Pancreas (tissue), 10 donors: ENCODE data around the gene LHX1. TPM values are rescaled to one million over a fixed set of nuclear protein-coding genes. Genes with fewer than 3 reads are reported as not detected.

ENCODE experiments used
- ATAC-seq, 4 donors: fragments of 200-7000 bp; cut with Tn5 transposase; one replicate each; pipeline versions ENCODE4 v1.8.0 to v1.9.1; 2020; ENCODE audit warnings: mild to moderate bottlenecking in 4 of 4, moderate library complexity in 4 of 4
- DNase-seq, 6 donors: peaks; one replicate each; pipeline ENCODE4 v3.0.0-alpha.2; 2020
- FAIRE-seq: peaks from 2 replicates; lab custom pipeline; 2012; peaks lifted over from hg19 to GRCh38; lab: Jason Lieb, UNC
- H3K27ac ChIP-seq, 4 donors: fragments of 200-600 bp; sonication (generic); 1 replicate in 3 of 4; 2 replicates in 1 of 4; pipeline versions ENCODE4 v1.5.0 to v1.8.0; 2020
- H3K27me3 ChIP-seq, 4 donors: fragments of 200-600 bp; one replicate each; pipeline ENCODE4 v1.8.0; 2021
- H3K36me3 ChIP-seq, 3 donors: fragments of 200-600 bp; sonication (generic) in 1 of 3; one replicate each; pipeline versions ENCODE4 v1.5.0 to v1.8.0; 2020 to 2021
- H3K4me1 ChIP-seq, 3 donors: fragments of 200-600 bp; one replicate each; pipeline ENCODE4 v1.8.0; 2021
- H3K4me3 ChIP-seq, 4 donors: fragments of 200-600 bp; sonication (generic) in 2 of 4; one replicate each; pipeline versions ENCODE4 v1.5.0 to v1.8.0; 2020 to 2021
- H3K9me3 ChIP-seq, 4 donors: fragments of 200-600 bp; one replicate each; pipeline ENCODE4 v1.8.0; 2021
- WGBS, 2 donors: extraction: QIAGEN DNeasy Blood & Tissue Kit; methylation state at CpG; one replicate each; pipeline ENCODE4 v1.1.7; 2013; 5-methylcytosine and 5-hydroxymethylcytosine counted together
- intact Hi-C, 3 donors: fragments of 100-400 bp; cut with DNase I; formaldehyde crosslinking; loops; one replicate each; pipeline versions ENCODE4 v1.11.1 to v1.14.2; 2022
- polyA plus RNA-seq, 2 donors: library from polyadenylated mRNA; stranded (reverse); fragments of 200-250 nt; gene quantifications; one replicate each; pipeline ENCODE4 v1.2.3, GENCODE V29; 2013
- total RNA-seq, 6 donors: library from RNA; stranded (reverse); fragmentation: NEBNext Ultra II Directional in 4 of 6; extraction: Animal tissue kit (Norgen Biotek cat#: 25700) in 4 of 6; gene quantifications; one replicate each; pipeline versions ENCODE4 v1.2.1 to v1.2.4, GENCODE V29; 2021 to 2023
- TF ChIP-seq, protein P1 (sequence below), 4 donors: fragments of 200-600 bp; sonication (generic) in 3 of 4; IDR thresholded peaks; one replicate each; pipeline versions ENCODE4 v1.5.0 to v1.8.0; 2021; ENCODE audit warnings: antibody characterized with exemption in 4 of 4
- donor health status: healthy with polysubstance abuse.
- donor health status: DM: no; HTN: no; CAD: no; lungs with moderate emphysema.
- donor health status: DM: no; HTN: no; CAD: no.
- donor health status: control.
- donor health status: control.
- donor health status: Bipolar disorder and iron deficiency.
- donor health status: DM: yes; HTN: yes; CAD: no.
- donor health status: DM: no; HTN: no; CAD: no.
- donor health status: DM: no; HTN: no; CAD: no.
- donor health status: DM: yes; HTN: yes; CAD: no.

LHX1 gene
- total RNA-seq (not detected), polyA plus RNA-seq (under 1 TPM in 1 of 2 donors, not detected in 1; 0.05 TPM)

DNA sequence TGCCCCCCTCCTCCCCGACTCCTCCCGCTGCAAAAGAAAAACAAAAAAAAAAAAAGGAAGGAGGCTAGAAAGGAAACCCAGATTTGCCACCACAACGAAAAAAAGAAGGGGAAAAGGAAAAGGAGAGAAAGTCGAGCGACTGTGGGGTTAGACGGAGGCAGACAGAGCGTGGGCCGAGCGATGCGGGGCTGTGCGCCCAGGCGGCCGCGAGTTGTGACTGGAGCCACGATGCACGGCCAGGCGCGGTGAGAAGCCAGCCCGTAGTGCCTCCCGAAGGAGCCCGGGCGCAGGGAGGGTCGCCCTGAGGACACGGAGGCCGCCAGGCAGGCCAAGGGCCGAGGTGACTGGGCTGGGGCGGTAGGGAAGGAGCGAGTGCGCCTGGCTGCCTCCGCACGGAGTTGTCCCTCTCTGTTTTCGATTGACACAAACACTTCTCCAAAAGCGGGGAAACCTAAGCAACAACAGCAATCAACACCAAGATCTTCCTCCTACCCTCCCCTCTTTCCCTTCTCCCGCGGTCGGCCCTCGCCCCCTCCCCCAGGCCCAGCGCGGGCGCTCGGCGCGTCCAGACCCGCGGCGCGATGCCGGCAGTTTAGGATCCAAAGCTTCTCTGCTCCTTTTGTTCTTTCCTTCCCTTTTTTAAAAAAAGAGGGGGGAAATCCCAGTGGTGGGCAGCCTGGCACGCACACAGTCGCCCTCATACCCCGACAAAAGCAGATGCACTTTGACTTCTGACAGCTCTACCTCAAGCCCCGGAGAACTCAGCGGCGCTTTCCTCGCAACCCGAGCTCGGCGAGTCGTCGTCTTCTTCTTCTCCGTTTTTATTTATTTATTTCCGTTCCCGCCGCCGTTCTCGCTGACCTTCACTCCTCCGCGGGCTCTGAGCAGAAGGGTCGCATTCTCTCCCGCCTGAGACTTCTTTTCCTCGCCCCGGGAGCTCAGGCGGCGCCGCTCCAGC is at the start of gene LHX1:
LHX1 (plus strand) TSS at position 475 of the 958 bp plus-strand sequence. CDS start 723 bp downstream, outside the sequence.
- 5 to 6% methylated on average over 72 to 75 of the region's 75 CpGs for WGBS, 2 donors
- FAIRE-seq: no peak
- ATAC-seq: no peak
- Histone ChIP-seq H3K9me3 (no peaks in the 10 kb centered on the region), H3K36me3 (no peaks in the 10 kb centered on the region), H3K4me3 (peak within 1 kb of the TSS in 1 of 4 donors; percentile 15), H3K27ac (no peak within 1 kb of the TSS), H3K27me3 (peaks cover 4 to 92% (median 35%) of the 10 kb centered on the region in 4 donors), H3K4me1 (peaks cover 8 to 45% (median 10%) of the 10 kb centered on the region in 3 donors)
- intact Hi-C loops: no loop called here
- TF ChIP-seq, protein P1, sequence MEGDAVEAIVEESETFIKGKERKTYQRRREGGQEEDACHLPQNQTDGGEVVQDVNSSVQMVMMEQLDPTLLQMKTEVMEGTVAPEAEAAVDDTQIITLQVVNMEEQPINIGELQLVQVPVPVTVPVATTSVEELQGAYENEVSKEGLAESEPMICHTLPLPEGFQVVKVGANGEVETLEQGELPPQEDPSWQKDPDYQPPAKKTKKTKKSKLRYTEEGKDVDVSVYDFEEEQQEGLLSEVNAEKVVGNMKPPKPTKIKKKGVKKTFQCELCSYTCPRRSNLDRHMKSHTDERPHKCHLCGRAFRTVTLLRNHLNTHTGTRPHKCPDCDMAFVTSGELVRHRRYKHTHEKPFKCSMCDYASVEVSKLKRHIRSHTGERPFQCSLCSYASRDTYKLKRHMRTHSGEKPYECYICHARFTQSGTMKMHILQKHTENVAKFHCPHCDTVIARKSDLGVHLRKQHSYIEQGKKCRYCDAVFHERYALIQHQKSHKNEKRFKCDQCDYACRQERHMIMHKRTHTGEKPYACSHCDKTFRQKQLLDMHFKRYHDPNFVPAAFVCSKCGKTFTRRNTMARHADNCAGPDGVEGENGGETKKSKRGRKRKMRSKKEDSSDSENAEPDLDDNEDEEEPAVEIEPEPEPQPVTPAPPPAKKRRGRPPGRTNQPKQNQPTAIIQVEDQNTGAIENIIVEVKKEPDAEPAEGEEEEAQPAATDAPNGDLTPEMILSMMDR (IDR thresholded peaks at IDR 0.05): no peak
- peak in 1 of 6 donors; percentile 59 for DNase-seq

DNA sequence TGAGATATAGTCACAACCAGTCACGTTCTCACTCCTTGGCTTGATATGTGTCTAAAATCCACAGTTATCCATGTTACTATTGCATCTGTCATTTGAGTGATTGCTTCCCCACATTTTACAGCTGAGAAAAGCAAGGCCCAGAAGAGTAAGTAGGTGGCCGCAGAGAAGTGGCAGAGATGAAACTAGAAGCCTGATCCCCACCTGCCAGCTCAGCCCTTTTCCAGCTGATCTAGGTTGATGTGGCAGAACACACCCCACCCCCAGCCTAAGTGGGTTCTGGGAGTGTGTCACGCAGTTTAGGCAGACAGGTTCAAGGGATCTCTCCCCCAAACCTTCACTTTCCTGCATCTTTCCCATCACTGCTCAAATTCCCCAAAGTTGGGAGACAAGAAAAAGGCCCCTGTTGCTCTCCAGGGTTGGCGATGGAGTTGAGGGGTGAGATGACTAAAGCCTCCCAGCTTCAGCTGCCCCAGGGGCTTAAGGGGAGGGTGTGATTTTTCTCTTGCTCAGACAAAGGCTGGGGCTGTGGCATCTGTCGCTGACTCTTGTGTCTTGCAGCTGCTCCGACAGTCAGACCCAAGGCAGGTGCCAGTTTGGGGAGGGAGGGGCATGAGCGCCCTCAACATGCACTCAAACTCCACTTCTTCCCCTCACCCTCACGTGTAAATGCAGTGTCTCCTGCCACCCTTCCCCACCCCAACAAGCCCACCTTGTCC is 48.9 kb upstream of the LHX1 start:
- WGBS, 2 donors: 57 to 59% methylated on average over 8 of the region's 8 CpGs

DNA sequence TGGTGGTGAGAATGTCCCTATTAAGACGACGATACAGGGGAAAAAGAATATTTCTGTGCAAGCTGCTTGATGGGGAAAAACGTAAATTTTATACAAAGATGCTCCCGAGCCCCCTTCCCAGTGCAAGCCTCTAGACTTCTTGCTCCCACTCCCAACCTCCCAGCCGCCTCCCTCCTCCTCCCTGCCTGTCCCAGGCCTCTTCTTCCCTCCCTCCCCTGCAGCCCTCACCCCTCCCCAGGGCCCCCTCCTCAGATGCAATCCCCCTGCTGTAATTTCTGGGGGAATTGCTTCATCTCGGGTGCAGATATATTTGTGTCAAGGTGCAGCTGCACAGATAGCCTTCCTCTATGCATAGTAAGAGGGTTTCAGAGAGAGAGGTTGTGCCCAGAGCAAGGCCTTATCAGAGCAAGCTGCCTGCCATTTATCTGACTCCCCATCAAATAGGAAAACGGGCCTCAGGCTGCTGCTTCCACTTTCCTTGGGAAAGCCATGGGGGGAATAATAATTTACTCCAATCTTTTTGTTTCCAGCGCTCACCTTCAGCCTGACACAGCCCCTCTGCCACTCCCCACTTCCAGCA is 47.4 kb upstream of the LHX1 start:
- H3K27ac ChIP-seq: no peak overlapping the region
- intact Hi-C loops: no loop called here
- WGBS, 2 donors: 39% methylated on average over 8 of the region's 8 CpGs
- FAIRE-seq (no peak), DNase-seq (no peak), ATAC-seq (no peak)
- TF ChIP-seq, protein P1 (IDR thresholded peaks at IDR 0.05): no peak
- H3K27me3 ChIP-seq: peaks cover 0 to 2% (median 0%) of the 10 kb centered on the region in 4 donors
- H3K9me3 ChIP-seq: no peaks in the 10 kb centered on the region
- no peak overlapping the region for H3K4me3 ChIP-seq
- no peaks in the 10 kb centered on the region for H3K36me3 ChIP-seq
- no peaks in the 10 kb centered on the region for H3K4me1 ChIP-seq

More for the DNA sequence above, 48.9 kb upstream of the LHX1 start:
- H3K9me3 ChIP-seq: no peaks in the 10 kb centered on the region
- intact Hi-C loops: no loop called here
- TF ChIP-seq, protein P1 (IDR thresholded peaks at IDR 0.05): no peak
- peaks cover 0 to 3% (median 2%) of the 10 kb centered on the region in 4 donors for H3K27me3 ChIP-seq
- no peak overlapping the region for H3K4me3 ChIP-seq
- FAIRE-seq (no peak), DNase-seq (no peak), ATAC-seq (no peak)
- H3K4me1 ChIP-seq: no peaks in the 10 kb centered on the region
- H3K36me3 ChIP-seq: no peaks in the 10 kb centered on the region
- H3K27ac ChIP-seq: no peak overlapping the region

DNA sequence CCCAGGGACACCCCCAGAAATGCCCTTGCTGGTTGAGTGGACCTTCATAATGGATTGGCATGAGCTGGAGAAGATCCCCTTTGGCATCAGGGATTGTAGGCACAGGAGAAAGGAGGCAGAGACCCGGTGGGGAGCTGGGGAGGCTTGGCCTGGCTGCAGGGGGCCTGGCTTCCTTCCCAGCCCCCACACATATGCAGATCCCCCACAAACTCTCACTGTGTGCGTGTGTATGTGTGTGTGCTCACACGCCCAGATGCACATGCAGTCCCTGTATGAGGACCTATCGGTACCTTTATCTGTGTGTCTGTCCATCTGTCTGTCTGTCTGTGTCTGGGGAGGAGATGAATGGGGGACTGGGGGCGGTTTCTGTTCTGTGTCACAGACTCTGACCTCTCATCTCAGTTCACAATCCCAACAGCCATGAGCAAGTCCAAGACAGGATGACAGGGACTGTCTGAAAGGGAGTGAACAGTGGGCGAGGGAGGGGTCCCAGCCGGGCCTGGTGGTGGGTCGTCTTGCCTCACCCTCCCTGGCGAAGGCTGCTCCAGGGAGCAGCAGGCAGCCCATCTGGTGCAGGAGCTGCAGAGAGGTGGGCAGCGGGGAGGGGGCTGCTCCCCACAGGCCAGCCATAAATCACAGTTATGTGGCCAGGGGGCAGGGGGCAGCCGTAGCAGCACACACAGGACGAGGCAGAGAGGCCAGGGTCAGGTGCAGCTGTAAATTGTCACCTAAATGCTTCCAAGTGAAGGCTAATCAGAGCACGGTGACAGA is 46.7 kb upstream of the LHX1 start:
- no peaks in the 10 kb centered on the region for H3K4me1 ChIP-seq
- ATAC-seq (no peak), DNase-seq (no peak), FAIRE-seq (no peak)
- H3K9me3 ChIP-seq: no peaks in the 10 kb centered on the region
- no peak overlapping the region for H3K4me3 ChIP-seq
- TF ChIP-seq, protein P1 (IDR thresholded peaks at IDR 0.05): no peak
- intact Hi-C loops: no loop called here
- no peaks in the 10 kb centered on the region for H3K36me3 ChIP-seq
- H3K27ac ChIP-seq: no peak overlapping the region
- 61 to 71% methylated on average over 13 of the region's 13 CpGs for WGBS, 2 donors
- H3K27me3 ChIP-seq: no peaks in the 10 kb centered on the region
